ENCODE measurements around the gene SULT4A1.
A peak's percentile ranks its signal among the peaks of the same experiment; 100 is the strongest.

Gene SULT4A1

GRCh38 chr22:43843783-43844530 lies 18.4 kb downstream of the SULT4A1 start:
- no peak for DNase-seq

GRCh38 chr22:43841742-43842141 lies 20.6 kb downstream of the SULT4A1 start:
- no peak for DNase-seq

- no peak for DNase-seq
These were observed 21.5 kb downstream of the SULT4A1 start for GRCh38 chr22:43840851-43841250.

GRCh38 chr22:43840431-43840830 lies 21.9 kb downstream of the SULT4A1 start:
- no peak for DNase-seq

- no peak for DNase-seq
These were observed 22.5 kb downstream of the SULT4A1 start for GRCh38 chr22:43839781-43840180.

- no peak for DNase-seq
These were observed 23.6 kb downstream of the SULT4A1 start for GRCh38 chr22:43838571-43839307.

GRCh38 chr22:43838161-43838560 lies 24.2 kb downstream of the SULT4A1 start:
- no peak for DNase-seq

GRCh38 chr22:43837666-43838065 lies 24.6 kb downstream of the SULT4A1 start:
- DNase-seq: no peak

GRCh38 chr22:43835736-43836135 lies 26.6 kb downstream of the SULT4A1 start:
- no peak for DNase-seq

GRCh38 chr22:43835166-43835565 lies 27.1 kb downstream of the SULT4A1 start:
- no peak for DNase-seq

GRCh38 chr22:43833286-43834240 lies 28.8 kb downstream of the SULT4A1 start:
- DNase-seq: no peak

GRCh38 chr22:43832393-43833265 lies 29.7 kb downstream of the SULT4A1 start:
- no peak for DNase-seq

- no peak for DNase-seq
These were observed 30.5 kb downstream of the SULT4A1 start for GRCh38 chr22:43831561-43832392.

- no peak for DNase-seq
These were observed 31.3 kb downstream of the SULT4A1 start for GRCh38 chr22:43830931-43831560.

GRCh38 chr22:43829904-43830851 lies 32.1 kb downstream of the SULT4A1 start:
- DNase-seq: peak in 1 of 2 experiments; percentile 11

- DNase-seq: no peak
These were observed 33.1 kb downstream of the SULT4A1 start for GRCh38 chr22:43828998-43829782.

GRCh38 chr22:43828725-43828997 lies 33.7 kb downstream of the SULT4A1 start:
- DNase-seq: no peak

GRCh38 chr22:43827926-43828724 lies 34.2 kb downstream of the SULT4A1 start:
- no peak for DNase-seq
